Measurements from ENCODE around the gene CCDC188.

The CCDC188 gene

DNA sequence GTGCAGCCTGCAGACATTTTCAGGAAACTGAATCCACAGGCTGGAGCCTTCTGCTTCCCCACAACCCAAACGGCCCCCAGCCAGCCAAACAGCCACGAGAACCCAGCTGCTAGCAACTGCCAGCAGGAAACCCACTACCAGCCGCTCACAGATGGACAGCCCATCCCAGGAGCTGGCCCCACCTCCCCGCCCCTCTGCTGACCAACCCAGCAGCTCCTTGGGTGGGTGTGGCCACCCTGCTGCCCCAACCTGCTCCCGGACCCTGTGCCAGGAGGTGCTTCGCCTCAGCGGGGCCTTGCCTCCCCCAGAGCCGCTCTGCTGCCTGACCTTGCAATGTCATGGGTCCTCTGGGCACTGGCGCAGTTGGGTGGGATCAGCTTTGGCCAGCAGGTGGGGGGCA, 8.2 kb upstream of the CCDC188 start:
- H3K4me1 ChIP-seq (ENCODE audit: control insufficient read depth, insufficient read depth, low read length): no peaks in the 10 kb centered on the region
- no peak overlapping the region for H3K27ac ChIP-seq (ENCODE audit: extremely low read depth, low read depth, low read length)
- no peak overlapping the region for H3K4me3 ChIP-seq (ENCODE audit: low read depth, low read length)
- TF ChIP-seq ZNF266 (tag by site-specific recombination; IDR thresholded peaks at IDR 0.05; ENCODE audit: low read depth) (no peak), GLIS1 (tag by site-specific recombination; IDR thresholded peaks at IDR 0.05) (no peak), ZBTB17 (tag by site-specific recombination; IDR thresholded peaks at IDR 0.05) (no peak), ZNF146 (tag by site-specific recombination; IDR thresholded peaks at IDR 0.05) (no peak), ZSCAN30 (tag by site-specific recombination; IDR thresholded peaks at IDR 0.05) (no peak), ZNF433 (tag by site-specific recombination; IDR thresholded peaks at IDR 0.05; ENCODE audit: low read depth) (no peak), ZNF391 (tag by site-specific recombination; IDR thresholded peaks at IDR 0.05; ENCODE audit: borderline replicate concordance, low read depth) (no peak)
- TF ChIP-seq, protein P1, sequence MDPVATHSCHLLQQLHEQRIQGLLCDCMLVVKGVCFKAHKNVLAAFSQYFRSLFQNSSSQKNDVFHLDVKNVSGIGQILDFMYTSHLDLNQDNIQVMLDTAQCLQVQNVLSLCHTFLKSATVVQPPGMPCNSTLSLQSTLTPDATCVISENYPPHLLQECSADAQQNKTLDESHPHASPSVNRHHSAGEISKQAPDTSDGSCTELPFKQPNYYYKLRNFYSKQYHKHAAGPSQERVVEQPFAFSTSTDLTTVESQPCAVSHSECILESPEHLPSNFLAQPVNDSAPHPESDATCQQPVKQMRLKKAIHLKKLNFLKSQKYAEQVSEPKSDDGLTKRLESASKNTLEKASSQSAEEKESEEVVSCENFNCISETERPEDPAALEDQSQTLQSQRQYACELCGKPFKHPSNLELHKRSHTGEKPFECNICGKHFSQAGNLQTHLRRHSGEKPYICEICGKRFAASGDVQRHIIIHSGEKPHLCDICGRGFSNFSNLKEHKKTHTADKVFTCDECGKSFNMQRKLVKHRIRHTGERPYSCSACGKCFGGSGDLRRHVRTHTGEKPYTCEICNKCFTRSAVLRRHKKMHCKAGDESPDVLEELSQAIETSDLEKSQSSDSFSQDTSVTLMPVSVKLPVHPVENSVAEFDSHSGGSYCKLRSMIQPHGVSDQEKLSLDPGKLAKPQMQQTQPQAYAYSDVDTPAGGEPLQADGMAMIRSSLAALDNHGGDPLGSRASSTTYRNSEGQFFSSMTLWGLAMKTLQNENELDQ (tag by site-specific recombination; IDR thresholded peaks at IDR 0.05; ENCODE audit: low read depth): no peak
- CTCF ChIA-PET: interaction anchor here (0.7 to 1.6 kb wide), 6 partner anchors 14 to 126 kb away, joined by 3 to 11 read pairs (median 5); no protein-coding TSS in a partner anchor
- H3K9me3 ChIP-seq (ENCODE audit: control insufficient read depth, insufficient read depth, low read depth, low read length): no peaks in the 10 kb centered on the region
- H3K36me3 ChIP-seq (ENCODE audit: control insufficient read depth in 2 of 2, insufficient read depth in 1 of 2, low read length in 2 of 2): no peaks in the 10 kb centered on the region
- POLR2A ChIA-PET: interaction anchor here (1.1 kb wide), 1 partner anchor 80 kb away, joined by 10 read pairs; no protein-coding TSS in a partner anchor

DNA sequence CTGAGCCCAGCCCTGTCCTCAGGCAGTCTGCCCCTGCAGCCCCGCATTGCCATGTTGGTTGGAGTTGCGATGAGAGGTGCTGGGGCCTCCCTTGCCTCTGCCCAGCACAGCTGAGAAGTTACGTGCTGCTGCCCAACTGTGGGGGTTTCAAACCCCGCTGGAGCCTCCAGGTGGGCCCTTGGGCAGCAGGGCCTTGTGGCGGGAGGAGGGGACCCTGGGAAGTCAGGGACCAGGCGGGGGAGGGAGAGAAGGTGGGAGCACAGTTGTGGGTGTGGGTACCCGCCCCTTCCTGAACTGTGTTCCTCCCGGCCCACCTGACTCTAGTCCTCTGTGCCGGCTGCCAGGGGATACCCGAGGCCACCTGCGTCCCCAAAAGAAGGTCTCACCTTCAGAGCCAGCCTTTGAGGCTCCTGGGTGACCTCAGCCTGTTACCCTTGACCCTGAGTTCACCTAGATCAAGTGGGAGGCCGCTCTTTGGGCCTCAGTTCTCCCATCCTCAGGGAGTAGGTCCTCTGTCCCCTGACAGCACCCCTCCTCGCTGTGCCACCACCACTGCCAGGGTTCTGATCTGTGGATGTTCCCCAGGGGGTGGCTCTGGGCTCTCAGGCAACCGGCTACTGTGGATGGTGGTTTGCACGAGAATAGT, 7.7 kb upstream of the CCDC188 start:
- Histone ChIP-seq H3K36me3 (ENCODE audit: control insufficient read depth in 2 of 2, insufficient read depth in 1 of 2, low read length in 2 of 2) (no peaks in the 10 kb centered on the region), H3K27ac (ENCODE audit: extremely low read depth, low read depth, low read length) (no peak overlapping the region), H3K4me3 (ENCODE audit: low read depth, low read length) (no peak overlapping the region), H3K4me1 (ENCODE audit: control insufficient read depth, insufficient read depth, low read length) (no peaks in the 10 kb centered on the region), H3K9me3 (ENCODE audit: control insufficient read depth, insufficient read depth, low read depth, low read length) (no peaks in the 10 kb centered on the region)
- CTCF ChIA-PET: interaction anchor here (0.7 to 6.0 kb wide), 6 partner anchors 34 to 126 kb away, joined by 4 to 64 read pairs (median 9); no protein-coding TSS in a partner anchor
- POLR2A ChIA-PET: no interaction called here
- TF ChIP-seq, protein P1 (tag by site-specific recombination; IDR thresholded peaks at IDR 0.05; ENCODE audit: low read depth): no peak
- TF ChIP-seq ZNF157 (tag by site-specific recombination; IDR thresholded peaks at IDR 0.05): no peak
- TF ChIP-seq ZXDB (tag by site-specific recombination; IDR thresholded peaks at IDR 0.05): no peak
- no peak for TF ChIP-seq ZNF24 (tag by site-specific recombination; IDR thresholded peaks at IDR 0.05)
- TF ChIP-seq ZNF302 (tag by site-specific recombination; IDR thresholded peaks at IDR 0.05; ENCODE audit: low read depth): no peak
- no peak for TF ChIP-seq ZNF701 (tag by site-specific recombination; IDR thresholded peaks at IDR 0.05)
- no peak for TF ChIP-seq ZNF747 (tag by site-specific recombination; IDR thresholded peaks at IDR 0.05)
- TF ChIP-seq ZNF274 (IDR thresholded peaks at IDR 0.05; ENCODE audit: low read length): no peak
- no peak for TF ChIP-seq ZNF274 (tag by site-specific recombination; IDR thresholded peaks at IDR 0.05; ENCODE audit: borderline replicate concordance)
- TF ChIP-seq, protein P2, sequence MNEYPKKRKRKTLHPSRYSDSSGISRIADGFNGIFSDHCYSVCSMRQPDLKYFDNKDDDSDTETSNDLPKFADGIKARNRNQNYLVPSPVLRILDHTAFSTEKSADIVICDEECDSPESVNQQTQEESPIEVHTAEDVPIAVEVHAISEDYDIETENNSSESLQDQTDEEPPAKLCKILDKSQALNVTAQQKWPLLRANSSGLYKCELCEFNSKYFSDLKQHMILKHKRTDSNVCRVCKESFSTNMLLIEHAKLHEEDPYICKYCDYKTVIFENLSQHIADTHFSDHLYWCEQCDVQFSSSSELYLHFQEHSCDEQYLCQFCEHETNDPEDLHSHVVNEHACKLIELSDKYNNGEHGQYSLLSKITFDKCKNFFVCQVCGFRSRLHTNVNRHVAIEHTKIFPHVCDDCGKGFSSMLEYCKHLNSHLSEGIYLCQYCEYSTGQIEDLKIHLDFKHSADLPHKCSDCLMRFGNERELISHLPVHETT (tag by site-specific recombination; IDR thresholded peaks at IDR 0.05): no peak
- TF ChIP-seq, protein P3, sequence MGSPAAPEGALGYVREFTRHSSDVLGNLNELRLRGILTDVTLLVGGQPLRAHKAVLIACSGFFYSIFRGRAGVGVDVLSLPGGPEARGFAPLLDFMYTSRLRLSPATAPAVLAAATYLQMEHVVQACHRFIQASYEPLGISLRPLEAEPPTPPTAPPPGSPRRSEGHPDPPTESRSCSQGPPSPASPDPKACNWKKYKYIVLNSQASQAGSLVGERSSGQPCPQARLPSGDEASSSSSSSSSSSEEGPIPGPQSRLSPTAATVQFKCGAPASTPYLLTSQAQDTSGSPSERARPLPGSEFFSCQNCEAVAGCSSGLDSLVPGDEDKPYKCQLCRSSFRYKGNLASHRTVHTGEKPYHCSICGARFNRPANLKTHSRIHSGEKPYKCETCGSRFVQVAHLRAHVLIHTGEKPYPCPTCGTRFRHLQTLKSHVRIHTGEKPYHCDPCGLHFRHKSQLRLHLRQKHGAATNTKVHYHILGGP (tag by site-specific recombination; IDR thresholded peaks at IDR 0.05): no peak
- no peak for TF ChIP-seq ZNF202 (tag by site-specific recombination; IDR thresholded peaks at IDR 0.05; ENCODE audit: borderline replicate concordance)
- no peak for TF ChIP-seq ZNF132 (tag by site-specific recombination; IDR thresholded peaks at IDR 0.05; ENCODE audit: borderline replicate concordance)
- no peak for TF ChIP-seq ZNF670 (tag by site-specific recombination; IDR thresholded peaks at IDR 0.05; ENCODE audit: low read depth)
- TF ChIP-seq ZNF23 (tag by site-specific recombination; IDR thresholded peaks at IDR 0.05; ENCODE audit: borderline replicate concordance): no peak
- TF ChIP-seq ZFHX2 (tag by site-specific recombination; conservative IDR thresholded peaks at IDR 0.05): no peak
- no peak for TF ChIP-seq KLF16 (tag by site-specific recombination; IDR thresholded peaks at IDR 0.05)
- no peak for TF ChIP-seq ZNF426 (tag by site-specific recombination; IDR thresholded peaks at IDR 0.05)
